ENCODE measurements around the gene FAAP20.

FAAP20 gene

DNA sequence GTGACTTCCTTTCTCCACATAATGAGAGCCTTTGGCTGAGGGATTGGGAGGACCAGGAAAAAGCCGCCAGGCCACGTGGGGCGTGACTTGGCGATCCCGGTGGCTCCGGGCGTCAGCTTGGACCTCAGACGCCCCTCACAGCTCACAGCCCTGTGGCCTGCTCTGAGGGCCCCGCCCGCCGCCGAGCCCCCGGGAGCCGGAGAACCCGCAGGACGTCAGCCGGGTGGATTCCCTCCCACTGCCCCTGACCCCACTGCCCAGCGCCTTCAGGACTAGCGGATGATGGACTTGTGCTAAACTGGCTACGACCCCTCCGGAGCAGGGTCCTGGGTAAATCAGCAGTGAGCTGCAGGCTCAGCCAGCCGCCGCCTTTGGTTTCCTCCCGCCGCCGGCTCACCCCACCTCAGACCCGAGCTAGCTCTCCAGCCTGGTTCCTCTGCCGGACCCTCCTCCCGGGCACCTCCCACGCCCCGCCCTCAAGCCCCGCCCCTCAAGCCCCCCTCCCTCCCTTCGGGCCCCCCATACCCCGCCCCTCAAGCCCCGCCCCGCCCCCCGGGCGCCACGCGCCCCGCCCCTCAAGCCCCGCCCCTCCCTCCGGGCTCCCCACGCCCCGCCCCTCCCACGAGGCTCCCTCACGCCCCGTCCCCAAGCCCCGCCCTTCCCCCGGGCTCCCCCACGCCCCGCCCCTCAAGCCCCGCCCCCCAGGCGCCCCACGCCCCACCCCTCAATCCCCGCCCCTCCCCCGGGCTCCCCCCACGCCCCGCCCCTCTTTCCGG is 10.0 kb upstream of the FAAP20 start:
- Histone ChIP-seq H3F3A (ENCODE audit: insufficient read depth, low read length) (no peaks in the 10 kb centered on the region), H3K79me2 (ENCODE audit: insufficient read depth, low read length) (no peaks in the 10 kb centered on the region), H3K9me2 (ENCODE audit: low read depth, low read length) (no peaks in the 10 kb centered on the region), H3K4me2 (ENCODE audit: low read length) (peak overlapping the region; percentile 57), H2AFZ (ENCODE audit: low read length) (no peak overlapping the region), H3K36me3 (ENCODE audit: insufficient read depth, low read length) (no peaks in the 10 kb centered on the region), H3K9me3 (ENCODE audit: low read length) (no peaks in the 10 kb centered on the region), H3K27ac (ENCODE audit: low read depth, low read length, poor library complexity, severe bottlenecking) (no peak overlapping the region), H3K4me3 (ENCODE audit: low read depth, low read length, poor library complexity, severe bottlenecking) (no peak overlapping the region), H4K20me1 (ENCODE audit: insufficient read depth, low read length) (no peaks in the 10 kb centered on the region), H3K9ac (ENCODE audit: low read length) (no peak overlapping the region), H3K4me1 (ENCODE audit: insufficient read depth, low read length, severe bottlenecking) (peaks cover 6% of the 10 kb centered on the region), H3K27me3 (ENCODE audit: insufficient read depth, low read length) (no peaks in the 10 kb centered on the region)
- no peak for TF ChIP-seq EZH2 (IDR thresholded peaks at IDR 0.05; ENCODE audit: borderline replicate concordance, low read length)
- no peak for TF ChIP-seq CTCF (IDR thresholded peaks at IDR 0.05; ENCODE audit: low read length)

GRCh38 chr1:2203671-2204414 is 9.3 kb upstream of the FAAP20 start:
- H4K20me1 ChIP-seq (ENCODE audit: insufficient read depth, low read length), result no peaks in the 10 kb centered on the region
- H3K9me3 ChIP-seq (ENCODE audit: low read length), result no peaks in the 10 kb centered on the region
- no peaks in the 10 kb centered on the region for H3K27me3 ChIP-seq (ENCODE audit: insufficient read depth, low read length)
- H3K9ac ChIP-seq (ENCODE audit: low read length), result no peak overlapping the region
- no peak overlapping the region for H2AFZ ChIP-seq (ENCODE audit: low read length)
- TF ChIP-seq EZH2 (IDR thresholded peaks at IDR 0.05; ENCODE audit: borderline replicate concordance, low read length) (no peak), CTCF (IDR thresholded peaks at IDR 0.05; ENCODE audit: low read length) (no peak)
- H3K4me2 ChIP-seq (ENCODE audit: low read length), result peak overlapping the region; percentile 57; the same call in 1 of the 2 replicates
- no peaks in the 10 kb centered on the region for H3F3A ChIP-seq (ENCODE audit: insufficient read depth, low read length)
- peaks cover 6% of the 10 kb centered on the region for H3K4me1 ChIP-seq (ENCODE audit: insufficient read depth, low read length, severe bottlenecking)
- no peak overlapping the region for H3K27ac ChIP-seq (ENCODE audit: low read depth, low read length, poor library complexity, severe bottlenecking)
- no peaks in the 10 kb centered on the region for H3K36me3 ChIP-seq (ENCODE audit: insufficient read depth, low read length)
- no peaks in the 10 kb centered on the region for H3K79me2 ChIP-seq (ENCODE audit: insufficient read depth, low read length)
- no peak overlapping the region for H3K4me3 ChIP-seq (ENCODE audit: low read depth, low read length, poor library complexity, severe bottlenecking)
- H3K9me2 ChIP-seq (ENCODE audit: low read depth, low read length), result no peaks in the 10 kb centered on the region

DNA sequence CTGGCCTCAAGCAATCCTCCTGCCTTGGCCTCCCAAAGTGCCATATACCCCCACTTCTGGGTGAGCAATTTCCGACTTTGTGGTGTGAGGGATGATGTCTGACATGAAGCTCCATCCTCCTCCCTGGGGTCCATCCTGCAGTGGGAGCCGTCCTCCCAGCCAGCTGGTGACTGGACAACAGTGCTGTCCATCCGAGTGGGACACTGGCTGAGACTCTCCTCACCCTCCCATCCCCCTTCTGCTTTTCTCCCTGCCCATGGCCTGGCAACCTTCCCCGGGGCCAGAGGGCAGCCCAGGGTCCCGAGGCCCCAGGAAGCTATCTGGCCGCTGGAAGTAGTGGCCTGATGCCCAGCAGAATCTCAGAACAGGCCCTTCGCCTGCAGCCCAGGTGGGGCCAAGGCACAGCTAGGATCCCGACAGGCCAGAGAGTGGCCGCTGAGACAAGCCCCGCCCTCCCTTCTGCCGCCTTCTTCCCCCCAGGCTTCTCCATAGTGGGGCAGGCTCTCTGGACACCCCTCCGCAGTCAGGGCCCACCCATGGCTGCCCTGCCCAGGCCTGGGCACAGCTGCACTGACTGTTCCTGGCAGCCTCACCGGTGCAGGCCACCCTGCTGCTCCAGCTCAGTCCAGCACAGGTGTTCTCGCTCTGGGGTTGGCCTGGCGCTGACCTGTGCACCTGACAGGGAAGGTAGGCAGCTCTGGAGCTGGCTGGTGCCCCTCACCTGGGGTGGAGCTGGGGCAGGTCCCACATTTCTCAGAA is 8.4 kb upstream of the FAAP20 start:
- Histone ChIP-seq H3K79me2 (ENCODE audit: insufficient read depth, low read length) (no peaks in the 10 kb centered on the region), H3K4me1 (ENCODE audit: insufficient read depth, low read length, severe bottlenecking) (peaks cover 6% of the 10 kb centered on the region), H3K36me3 (ENCODE audit: insufficient read depth, low read length) (no peaks in the 10 kb centered on the region), H3F3A (ENCODE audit: insufficient read depth, low read length) (no peaks in the 10 kb centered on the region), H3K9ac (ENCODE audit: low read length) (no peak overlapping the region), H3K27me3 (ENCODE audit: insufficient read depth, low read length) (no peaks in the 10 kb centered on the region), H3K9me3 (ENCODE audit: low read length) (no peaks in the 10 kb centered on the region), H3K4me3 (ENCODE audit: low read depth, low read length, poor library complexity, severe bottlenecking) (no peak overlapping the region), H3K27ac (ENCODE audit: low read depth, low read length, poor library complexity, severe bottlenecking) (no peak overlapping the region), H2AFZ (ENCODE audit: low read length) (no peak overlapping the region), H3K4me2 (ENCODE audit: low read length) (no peak overlapping the region), H3K9me2 (ENCODE audit: low read depth, low read length) (no peaks in the 10 kb centered on the region), H4K20me1 (ENCODE audit: insufficient read depth, low read length) (no peaks in the 10 kb centered on the region)
- no peak for TF ChIP-seq EZH2 (IDR thresholded peaks at IDR 0.05; ENCODE audit: borderline replicate concordance, low read length)
- TF ChIP-seq CTCF (IDR thresholded peaks at IDR 0.05; ENCODE audit: low read length), result no peak

All from OCI-LY1 (cell line).